IPS DF 19.7 (cell line): Measurements from ENCODE around the gene SH3GL1.

ENCODE experiments used
- DNase-seq: peaks from one replicate; pipeline ENCODE4 v3.0.0-alpha.2; 2013; ENCODE audit warnings: low read depth, low spot score

The SH3GL1 gene, protein sequence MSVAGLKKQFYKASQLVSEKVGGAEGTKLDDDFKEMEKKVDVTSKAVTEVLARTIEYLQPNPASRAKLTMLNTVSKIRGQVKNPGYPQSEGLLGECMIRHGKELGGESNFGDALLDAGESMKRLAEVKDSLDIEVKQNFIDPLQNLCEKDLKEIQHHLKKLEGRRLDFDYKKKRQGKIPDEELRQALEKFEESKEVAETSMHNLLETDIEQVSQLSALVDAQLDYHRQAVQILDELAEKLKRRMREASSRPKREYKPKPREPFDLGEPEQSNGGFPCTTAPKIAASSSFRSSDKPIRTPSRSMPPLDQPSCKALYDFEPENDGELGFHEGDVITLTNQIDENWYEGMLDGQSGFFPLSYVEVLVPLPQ

DNA sequence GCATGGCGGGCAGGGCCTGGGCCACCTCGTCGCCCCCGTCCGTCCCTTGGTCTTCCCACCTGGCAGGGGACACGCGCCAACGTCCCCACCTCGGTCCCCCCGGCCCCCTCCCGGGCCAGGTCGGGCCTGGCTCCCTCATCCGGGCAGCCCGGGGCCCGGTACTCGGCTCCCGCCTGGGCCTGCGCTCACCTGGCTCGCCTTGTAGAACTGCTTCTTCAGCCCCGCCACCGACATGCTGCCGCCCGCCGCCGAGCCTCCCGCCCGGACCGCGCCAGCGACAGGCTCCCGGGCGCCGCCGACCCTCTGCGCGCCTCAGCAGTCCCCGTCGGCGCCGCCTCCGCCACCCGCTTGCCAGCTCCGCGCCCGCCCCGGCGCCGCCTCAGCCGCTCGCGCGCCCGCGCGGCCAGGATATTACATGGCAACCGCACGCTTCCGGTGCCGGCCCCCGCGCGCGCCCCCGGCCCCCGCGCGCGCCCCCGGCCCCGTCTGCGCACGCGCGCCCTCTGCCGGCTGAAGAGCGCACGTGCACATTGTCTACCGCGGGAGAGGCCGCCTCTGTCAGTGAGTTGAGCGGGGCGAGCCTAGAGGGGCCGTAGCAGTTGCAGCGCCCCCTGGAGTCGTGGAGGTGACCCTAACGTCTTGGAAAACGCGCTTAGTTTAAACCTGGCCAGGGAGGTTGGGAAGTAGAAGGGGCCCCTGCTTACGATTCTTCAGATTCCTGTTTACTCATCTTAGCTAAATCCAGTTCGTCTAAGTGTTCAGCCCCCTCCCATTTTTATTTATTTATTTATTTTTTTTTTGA, at the start of gene SH3GL1:
Gene SH3GL1, minus strand, starts transcription at position 413 of the 802 bp plus-strand sequence. Its CDS starts 179 bp downstream, at position 234.
- DNase-seq: no peak

DNA sequence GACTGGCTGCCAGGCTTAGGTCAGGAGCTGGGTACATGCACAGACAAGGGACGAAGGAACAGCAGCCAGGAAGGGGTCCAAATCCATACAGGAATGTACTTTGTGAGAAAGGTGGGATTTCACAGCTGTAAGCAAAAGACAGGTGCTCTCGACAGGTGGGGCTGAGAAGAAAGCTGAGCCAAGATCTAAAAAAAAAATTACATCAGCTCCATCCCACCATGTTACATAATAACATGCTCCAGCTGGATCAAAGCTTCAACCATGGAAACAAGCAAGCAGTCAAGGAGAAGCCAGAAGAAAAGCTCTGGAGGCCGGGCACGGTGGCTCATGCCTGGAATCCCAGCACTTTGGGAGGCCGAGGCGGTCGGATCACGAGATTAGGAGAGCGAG, 49.3 kb upstream of the SH3GL1 start:
- no peak for DNase-seq

DNA sequence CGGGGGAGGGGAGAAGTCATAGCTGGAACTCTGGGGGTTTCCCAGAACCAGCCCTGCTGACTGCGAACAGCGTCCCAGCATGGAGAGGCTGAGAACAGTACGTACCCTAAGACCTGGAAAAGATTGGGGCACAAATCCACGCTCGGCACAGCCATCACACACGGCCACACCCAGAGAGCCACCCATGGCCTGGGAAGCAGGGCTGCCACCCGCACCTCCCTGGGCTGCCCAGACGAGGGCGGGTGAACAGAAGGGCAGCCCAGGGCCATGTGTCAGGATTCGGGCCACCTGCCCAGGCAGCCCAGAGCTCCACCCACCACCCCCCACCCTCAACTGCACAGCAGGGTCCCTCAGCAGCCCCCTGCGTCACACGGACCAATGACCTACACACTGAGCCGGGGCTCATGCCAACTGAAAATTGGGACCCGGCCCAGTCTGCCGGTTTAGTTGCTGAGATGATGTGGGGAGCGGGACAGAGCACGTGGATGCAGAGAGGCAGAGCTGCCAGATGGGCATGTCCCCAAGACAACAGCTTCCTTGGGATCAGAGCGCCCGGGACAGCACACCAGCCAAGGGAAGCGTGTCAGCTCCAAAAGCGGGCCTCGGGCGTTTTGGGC, 48.8 kb upstream of the SH3GL1 start:
- no peak for DNase-seq

DNA sequence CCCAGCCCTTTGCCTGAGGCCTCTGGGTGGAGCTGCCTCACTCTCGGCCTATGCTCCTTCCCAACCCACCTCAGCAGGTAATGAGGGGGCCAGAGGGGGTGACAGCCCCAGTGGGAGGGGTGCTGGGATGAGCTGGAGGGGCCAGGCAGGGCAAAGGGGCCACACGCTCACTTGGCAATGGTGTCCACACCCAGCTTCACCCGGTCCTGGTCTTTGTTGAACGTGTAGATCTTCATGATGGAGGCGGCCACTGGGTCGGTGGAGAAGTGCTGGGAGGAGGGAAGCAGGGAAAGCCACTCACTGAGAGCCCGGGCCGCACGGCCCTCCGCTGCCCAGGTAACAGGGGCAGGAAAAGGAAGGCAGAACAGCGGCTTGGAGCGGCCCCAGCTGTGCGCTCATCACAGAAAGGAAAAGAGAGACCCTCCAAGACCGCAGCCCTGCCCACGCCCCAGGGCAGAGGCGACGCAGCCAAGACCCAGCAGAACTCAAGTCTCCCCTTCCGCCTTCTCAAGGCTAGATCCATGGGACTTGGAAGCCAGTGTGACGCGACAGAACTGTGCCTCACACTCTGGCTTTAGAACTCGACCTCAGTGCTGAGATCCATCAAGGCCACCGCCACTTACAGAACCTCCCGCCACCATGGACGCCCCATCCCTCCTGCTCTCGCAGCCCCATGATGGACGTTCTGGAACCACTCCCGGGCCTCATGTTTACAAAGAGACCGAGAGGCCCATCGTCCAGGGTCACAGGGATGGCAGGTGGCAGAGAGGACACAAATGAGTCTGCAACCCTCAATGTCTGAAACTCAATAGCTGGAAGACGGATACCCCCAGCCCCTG, 48.0 kb upstream of the SH3GL1 start:
- no peak for DNase-seq

DNA sequence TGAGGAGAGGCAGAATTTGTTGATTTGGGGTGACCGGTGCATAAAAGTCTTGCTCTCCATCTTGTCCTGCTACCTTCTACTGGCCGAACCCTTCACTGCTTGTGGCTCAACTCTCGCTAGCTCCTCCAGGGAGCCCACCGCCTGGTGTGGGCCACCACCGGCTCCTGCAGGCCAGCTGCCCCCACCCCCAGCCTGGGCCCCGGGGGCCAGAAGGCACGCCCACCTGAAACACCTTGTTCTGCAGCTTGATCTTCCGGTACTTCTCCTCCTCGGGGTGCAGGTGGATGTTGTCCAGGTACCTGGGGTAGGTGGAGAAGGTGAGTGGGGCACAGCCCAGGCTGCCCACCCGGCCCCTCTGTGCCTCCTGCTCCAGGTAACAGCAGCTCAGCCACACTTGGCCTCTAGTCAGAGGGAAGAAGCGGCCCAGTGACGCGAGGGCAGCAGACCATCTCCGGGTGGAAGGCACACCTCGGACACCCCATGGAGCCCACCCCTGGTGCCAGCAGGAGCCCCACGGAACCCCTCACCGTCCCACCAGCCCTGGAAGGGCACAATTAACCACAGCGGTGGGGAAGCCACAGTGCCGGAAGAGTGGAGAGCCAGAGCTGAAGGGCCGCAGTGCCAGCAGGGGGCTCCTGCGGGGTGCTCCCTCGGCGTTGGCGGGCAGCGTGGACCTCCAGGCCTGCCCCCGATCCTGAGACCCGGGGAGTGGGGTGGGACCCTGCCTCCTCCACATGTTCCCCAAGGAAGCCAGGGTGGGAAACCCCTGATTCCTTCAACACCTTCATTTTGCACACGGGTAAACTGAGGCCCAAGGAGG, 47.2 kb upstream of the SH3GL1 start:
- no peak for DNase-seq

DNA sequence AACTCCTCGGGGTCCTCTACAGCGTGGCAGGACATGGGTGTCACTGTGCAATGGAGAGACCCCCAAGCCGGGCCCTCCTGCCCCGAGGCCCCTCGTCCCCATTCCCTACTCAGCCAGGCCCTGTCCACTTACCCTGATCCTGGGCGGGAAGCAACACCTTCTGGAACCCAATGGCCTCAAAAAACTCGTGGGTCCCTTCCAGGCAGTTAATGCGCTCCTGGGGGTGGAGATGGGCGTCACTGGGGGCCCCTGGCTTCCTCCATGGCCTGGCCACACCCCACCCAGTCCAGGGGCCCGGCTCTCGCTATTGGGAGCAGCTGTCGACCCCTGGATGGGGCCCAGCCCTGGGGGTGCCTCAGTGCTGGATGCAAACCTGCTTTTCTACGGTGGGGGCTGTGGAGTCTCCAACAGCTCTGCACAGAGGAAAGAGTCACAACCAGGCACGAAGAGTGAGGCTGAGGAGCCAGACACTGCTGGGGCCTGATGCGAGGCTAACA, 46.4 kb upstream of the SH3GL1 start:
- no peak for DNase-seq

DNA sequence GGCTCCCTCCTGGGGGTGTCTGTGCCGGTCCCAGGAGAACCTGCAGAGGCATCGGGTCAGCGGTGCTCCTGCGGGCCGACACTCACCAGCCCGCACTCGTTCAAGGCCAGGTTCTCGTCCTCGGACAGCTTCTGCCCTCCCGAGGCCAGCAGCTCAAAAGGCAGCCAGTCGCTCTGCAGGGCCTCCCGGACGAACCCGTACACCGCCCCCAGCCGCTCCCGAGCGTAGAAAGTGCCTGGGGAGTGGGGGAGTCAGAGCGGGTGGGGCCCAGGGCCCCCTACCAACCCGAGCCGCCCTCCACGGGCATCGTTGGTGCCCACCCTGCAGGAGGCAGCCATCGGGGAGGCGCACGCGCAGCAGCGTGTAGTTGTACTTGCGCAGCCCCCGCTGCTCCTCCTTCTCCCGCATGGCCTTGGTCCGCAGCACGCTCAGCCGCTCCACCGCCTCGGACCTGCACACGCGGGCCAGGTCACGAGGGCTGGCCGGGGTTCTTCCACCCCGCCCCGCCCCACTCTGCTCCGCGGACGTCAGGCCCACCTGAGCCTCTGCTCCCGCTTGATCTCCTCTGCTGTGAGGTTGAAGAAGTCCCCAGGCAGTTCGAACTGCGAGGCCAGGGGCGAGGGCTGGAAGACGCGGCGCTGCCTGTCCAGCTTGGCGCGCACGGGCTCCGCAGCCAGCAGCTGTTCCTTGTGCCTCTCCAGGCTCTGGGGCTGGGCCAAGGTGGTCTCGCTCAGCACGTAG, 45.8 kb upstream of the SH3GL1 start:
- DNase-seq: no peak

DNA sequence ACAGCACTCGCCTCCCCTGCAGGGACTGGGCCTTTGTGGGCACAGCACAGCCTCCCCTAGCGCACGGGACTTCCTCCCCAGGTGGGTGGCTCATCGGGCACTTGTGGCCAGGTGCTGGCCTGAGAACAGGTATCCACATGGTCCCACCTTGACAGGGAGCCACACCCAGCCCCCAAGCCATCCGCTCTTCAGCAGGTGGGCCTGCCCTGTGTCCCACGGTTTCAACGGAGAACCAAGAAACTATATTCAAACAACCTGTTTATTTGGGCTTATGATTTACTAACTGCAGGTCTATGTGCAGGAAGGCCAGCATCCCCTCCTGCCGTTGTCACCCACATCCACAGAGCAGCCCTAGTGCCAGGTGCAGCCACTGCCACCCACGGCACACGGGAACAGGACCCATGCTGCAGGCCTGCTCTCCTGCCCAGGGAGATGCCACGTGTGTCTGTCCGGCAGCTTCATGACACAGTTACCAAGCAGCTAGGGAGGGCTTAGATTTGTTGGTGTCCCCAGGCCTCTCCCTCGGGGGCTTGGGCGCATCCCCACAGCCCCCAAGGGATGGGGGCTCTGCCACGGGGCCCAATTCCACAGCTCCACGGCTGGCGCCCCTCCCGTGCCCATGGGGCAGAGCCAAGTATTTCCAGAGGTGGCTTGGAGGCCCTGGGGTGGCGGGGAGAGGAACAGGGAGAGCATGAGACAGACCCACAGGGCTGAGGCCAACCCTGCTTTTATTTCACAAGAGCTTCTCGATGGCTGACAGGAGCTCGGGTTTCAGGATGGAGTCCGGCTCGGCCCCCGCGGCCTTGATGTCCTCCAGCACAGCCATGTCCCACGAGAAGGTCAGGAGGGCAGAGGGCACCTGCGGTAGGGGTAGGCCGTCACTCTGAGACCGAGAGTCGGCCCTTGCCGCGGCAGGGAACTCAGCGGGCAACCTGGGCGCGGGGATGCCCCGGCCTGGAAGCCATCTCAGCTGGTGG, 44.7 kb upstream of the SH3GL1 start:
- DNase-seq: no peak

DNA sequence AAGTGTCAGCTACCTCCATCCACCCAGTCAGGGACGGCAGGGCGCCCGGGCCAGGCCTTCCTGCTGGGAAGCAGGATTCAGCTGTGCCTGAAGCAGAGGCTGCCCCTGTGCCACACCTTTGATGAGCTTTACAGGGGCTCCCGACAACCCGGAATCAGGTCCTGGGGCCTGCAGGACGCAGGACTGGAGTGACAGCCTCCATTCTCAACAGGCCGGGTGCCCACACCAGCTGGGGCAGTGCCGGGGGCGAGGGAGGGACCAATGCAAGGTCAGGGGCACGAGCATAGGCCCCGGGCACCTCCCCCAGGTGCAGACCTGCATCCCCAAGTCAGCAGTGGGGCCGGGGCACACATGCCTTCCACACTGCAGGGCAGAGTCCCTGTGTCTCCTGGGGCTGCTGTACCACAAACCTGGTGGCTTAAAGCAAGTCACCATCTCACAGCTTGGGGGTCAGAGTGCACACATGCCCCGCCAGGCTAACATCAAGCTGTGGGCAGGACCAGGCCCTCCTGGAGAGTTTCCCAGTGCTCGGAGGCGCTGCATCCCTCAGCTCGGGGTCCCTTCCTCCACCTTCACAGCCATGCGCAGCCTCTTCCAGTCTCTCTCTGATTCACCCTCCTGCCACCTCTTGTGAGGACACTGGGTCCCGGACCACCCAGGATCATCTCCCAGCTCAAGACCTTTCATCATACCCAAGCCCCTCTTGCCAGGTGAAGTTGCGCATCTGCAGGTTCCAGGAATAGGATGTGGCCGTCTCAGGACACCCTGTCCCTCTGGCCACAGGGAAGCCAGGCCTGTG, 43.8 kb upstream of the SH3GL1 start:
- no peak for DNase-seq

DNA sequence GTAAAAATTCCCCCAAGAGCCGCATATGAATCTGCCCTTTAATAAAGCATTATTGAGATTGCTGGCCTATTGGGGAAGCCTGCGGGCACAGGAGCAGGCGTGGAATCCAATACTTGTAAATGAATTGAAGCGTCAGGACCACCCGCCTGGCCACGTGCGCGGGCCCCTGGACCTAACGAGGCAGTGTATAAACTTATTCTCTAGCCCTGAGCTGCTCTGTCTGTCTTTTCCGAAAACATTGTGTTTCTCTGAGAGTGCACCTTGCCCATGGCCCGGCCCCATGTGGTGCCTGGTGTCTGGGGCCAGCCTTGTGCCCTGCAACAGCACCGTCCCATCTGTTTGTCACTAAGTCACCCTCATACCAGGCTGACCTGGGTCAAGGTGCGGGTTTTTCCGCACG, 42.8 kb upstream of the SH3GL1 start:
- no peak for DNase-seq

DNA sequence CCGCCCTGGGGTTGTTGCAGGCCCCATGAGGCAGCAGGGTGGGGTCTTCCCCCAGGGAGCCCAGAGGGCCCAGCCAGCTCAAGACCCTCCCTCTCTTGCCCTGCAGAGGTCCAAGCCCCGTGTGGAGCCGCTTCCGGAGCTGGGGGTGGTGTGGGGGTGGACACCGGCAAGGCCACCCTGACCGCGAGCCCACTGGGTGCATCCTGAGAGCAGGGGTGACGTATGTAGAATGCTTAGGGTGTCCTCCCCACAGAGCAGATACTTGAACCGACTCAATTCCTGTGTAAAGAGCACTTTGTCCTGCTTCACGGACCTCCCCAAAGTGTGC, 42.4 kb upstream of the SH3GL1 start:
- DNase-seq: no peak

DNA sequence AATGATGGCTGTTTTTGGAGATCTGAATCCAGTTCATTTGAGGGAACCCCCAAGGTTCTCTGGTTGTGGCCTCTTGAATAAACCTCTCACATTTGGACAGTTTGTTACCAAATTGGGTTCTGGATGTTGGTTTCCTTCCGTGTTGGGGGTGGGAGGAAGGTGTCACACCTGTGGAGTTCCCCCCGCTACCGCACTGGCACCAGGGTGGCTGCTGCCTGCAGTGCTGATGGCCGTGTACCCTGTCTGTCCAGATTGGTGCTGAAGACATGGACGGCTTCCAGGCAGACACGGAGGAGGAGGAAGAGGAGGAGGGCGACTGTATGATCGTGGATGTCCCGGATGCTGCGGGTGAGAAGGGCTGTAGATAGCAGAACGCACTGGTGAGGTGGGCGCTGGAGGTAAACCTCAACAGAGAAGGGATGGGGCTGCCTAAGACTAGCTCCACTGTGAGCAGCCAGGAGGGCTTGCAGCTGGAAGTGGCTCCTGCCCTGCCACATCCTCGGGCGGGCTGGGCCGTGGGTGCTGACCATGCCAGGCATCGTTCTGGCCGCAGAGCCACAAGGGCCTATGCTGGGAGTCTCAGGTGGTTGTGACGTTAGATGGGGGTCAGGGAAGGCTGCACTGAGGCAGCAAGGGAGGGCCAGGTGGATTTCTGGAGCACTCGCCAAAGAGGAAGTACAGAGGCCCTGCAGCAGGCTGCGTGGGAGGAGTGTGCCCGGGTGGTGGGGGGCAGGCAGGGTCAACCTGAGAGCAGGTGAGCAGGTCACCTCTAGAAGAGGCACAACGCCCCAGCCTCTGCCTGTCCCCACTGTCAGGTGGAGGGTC, 41.9 kb upstream of the SH3GL1 start:
- no peak for DNase-seq

DNA sequence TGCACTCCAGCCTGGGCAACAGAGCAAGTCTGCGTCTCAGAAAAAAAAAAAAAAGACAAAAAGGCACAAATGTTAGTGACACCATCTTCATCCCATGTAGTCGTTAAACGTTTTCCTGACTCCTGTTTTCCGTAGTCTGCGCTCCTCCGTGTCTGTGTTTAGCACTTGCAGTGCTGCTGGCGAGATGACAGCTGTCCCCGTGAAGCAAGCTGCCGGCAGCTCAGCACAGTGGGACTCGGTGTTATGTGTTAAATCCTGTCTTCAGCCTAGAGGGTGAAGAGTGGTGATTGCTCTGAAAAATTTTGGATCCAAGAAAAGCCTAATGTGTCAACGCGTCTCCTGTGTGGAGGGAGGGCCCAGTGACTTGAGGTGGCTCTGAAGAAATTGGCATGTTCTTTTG, 38.9 kb upstream of the SH3GL1 start:
- no peak for DNase-seq

DNA sequence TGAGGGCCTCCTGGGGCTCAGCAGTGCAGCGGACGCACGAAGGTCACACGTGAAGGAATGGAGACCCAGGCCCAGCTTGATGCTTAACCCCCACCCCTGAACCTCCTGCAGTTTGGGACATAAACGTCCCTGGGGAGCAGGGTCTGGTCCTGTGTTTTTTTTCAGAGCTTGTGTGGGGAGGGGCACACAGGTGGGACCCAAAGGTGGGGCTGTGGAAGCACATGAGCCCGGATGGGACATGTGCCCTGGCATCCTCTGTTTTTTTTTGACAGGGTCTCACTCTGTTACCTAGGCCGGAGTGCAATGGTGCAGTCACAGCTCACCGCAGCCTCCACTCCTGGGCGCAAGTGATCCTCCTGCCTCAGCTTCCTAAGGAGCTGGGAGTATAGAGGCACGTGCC, 36.8 kb upstream of the SH3GL1 start:
- DNase-seq: no peak

DNA sequence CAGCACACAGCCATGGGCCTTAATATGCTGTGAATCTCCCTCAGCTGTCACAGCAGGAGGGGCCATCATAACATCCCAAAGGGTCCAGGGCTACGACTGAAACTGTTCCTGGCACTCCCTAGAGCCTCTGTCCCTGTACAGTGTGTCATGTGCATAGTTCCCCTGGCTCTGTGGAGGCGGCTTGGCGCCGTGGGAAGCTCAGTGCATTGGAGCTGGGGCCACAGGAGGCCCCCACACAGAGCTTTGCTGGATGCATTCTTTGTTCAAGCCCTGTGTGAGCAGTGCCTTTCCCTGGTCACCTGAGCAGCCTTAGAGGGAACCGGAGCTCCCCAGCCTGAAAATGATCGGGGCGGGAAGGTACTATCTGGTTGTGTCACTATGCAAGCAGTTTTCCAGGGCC, 35.9 kb upstream of the SH3GL1 start:
- no peak for DNase-seq

DNA sequence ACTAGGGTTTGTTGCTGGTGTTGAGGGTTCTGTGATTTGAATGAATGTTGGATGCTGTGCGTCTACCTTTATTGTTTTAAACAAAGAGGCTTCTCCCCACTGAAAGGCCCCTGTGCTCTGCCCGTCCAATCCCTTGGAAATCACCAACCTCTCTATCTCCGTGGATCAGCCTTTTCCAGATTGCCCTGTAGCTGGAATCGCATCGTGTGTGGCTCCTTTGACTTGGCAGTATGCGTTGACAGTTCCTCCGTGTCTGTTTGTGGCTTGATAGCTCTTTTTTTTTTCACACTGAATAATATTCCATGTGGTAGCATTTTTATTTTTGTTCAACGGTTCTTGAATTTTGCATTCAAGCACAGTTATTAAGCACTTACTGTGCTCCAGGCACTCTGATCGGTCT, 34.0 kb upstream of the SH3GL1 start:
- no peak for DNase-seq

DNA sequence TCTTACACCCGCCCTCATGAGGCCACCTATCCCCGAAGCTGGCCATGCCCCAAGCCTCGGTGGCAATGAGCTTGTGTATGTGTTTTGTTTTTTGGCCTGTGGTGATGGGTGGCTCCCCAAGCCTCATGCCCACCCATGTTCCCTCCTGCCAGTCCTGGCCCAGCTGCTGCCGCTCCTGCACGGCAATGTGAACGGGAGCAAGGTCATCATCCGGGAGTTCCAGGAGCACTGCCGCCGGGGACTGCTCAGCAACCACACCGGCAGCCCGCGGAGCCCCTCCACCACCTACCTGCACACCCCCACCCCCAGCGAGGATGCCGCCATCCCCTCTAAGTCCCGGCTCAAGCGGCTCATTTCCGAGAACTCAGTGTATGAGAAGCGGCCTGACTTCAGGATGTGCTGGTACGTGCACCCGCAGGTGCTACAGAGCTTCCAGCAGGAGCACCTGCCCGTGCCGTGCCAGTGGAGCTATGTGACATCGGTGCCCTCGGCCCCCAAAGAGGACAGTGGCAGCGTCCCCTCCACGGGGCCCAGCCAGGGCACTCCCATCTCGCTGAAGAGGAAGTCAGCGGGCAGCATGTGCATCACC, 32.7 kb upstream of the SH3GL1 start:
- DNase-seq: no peak
